SH-SY5Y (cell line): ENCODE data around the gene WIPF2.

ENCODE experiments used
- GATA2 ChIP-seq: IDR thresholded peaks from 2 replicates; pipeline ENCODE4 v1.6.1; 2011; ENCODE audit warnings: mild to moderate bottlenecking, low read depth, low read length
- GATA3 ChIP-seq: IDR thresholded peaks from 2 replicates; pipeline ENCODE4 v1.6.1; 2011; ENCODE audit warnings: low read depth, mild to moderate bottlenecking, low read length, moderate library complexity

GRCh38 chr17:40313668-40314583, 94.8 kb downstream of the WIPF2 start:
- TF ChIP-seq GATA2 (no peak), GATA3 (no peak)
